ENCODE results near the gene PMEL.

- TF ChIP-seq CTCF (IDR thresholded peaks at IDR 0.05) (no peak), POLR2AphosphoS5 (IDR thresholded peaks at IDR 0.05) (no peak), EP300 (IDR thresholded peaks at IDR 0.05) (no peak)
Observed at GRCh38 chr12:55938826-55939501, 26.9 kb downstream of the PMEL start.
